Activated gamma-delta T cell (primary cell): ENCODE measurements around the gene GAL3ST1.

Source experiments
- DNase-seq: peaks from one replicate; lab custom pipeline; 2025; lab: John Stamatoyannopoulos, UW

Gene GAL3ST1

GRCh38 chr22:30531651-30532608 is 42.5 kb downstream of the GAL3ST1 start:
- DNase-seq = no peak

DNA sequence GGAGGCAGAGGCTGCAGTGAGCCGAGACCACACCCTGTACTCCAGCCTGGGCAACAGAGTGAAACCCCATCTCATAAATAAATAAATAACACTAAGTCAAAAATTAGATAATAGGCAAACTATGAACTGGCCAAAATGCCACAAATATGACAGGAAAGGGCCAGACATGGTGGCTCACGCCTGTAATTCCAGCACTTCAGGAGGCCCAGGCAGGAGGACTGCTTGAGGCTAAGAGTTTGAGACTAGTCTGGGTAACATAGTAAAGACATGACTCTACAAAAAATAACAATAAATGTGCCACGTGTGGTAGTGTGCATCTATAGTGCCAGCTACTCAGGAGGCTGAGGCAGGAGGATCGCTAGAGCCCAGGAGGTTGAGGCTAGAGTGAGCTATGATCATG is 47.8 kb downstream of the GAL3ST1 start:
- DNase-seq = no peak

- no peak for DNase-seq
Measured at GRCh38 chr22:30523646-30524489, 50.6 kb downstream of the GAL3ST1 start.

DNA sequence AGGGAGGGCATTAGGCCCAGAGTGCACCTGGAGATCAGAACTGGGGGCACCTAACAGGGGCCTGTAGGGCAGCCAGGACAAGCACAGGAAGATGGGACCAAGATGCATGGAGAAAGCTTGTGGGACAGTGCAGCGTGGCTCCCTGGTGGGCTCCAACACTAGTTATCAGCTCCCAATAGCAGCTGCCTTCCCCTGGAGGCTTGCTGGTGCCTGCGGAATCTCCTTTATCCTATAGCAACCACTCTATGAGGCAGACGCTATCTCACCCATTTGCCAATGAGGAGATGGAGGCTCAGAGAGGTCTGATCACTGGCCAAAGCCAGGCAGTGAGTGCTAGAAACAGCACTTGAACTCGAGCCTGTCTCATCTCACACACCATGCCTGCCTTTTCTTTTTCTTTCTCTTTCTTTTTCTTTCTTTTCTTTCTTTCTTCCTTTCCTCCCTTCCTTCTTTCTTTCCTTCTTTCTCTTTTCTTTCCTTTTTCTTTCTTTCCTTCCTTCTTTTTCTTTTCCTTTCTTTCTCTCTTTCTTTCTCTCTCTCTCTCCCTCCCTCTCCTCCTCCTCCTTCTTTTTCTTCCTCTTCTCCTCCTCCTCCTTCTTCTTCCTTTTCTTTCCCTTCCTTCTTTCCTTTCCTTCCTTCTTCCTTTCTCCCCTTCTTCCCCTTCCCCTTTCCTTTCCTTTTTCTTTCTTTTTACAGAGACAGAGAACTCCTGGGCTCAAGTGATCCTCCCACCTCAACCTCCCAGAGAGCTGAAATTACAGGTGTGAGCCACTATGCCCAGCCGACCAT is 52.9 kb downstream of the GAL3ST1 start:
- no peak for DNase-seq

DNA sequence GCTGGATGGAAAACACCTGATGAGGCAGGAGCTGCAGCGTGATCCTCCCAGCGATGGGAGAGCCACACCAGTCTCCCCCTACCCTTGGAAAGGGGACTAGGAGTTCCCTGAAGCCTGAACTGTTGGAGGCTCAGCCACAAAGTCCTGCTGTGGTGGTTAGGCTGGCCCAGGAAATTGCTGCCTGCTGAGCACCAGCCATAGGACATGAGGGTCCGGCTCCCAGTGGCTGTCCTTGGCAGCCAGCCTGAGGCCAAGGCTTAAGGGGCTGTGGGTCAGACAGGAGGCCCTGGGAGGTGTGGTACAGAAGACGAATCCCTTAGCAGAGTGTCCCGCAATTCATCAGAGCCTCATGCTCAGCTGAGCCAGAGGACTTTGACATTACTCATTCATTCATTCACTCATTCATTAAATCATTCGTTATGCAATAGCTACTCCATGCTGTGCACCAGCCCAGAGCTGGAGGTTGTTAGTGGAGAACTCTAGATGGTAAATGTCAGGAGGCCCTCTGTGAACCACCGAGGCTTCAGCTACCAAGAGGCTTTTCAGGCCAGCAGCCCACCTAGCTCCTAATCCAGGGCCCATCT is 54.5 kb downstream of the GAL3ST1 start:
- DNase-seq = no peak

GRCh38 chr22:30516731-30517130 is 57.7 kb downstream of the GAL3ST1 start:
- no peak for DNase-seq

GRCh38 chr22:30516273-30516672 is 58.2 kb downstream of the GAL3ST1 start:
- DNase-seq = no peak

- DNase-seq = no peak
Measured at GRCh38 chr22:30514252-30514651, 60.2 kb downstream of the GAL3ST1 start.

GRCh38 chr22:30513462-30513861 is 61.0 kb downstream of the GAL3ST1 start:
- no peak for DNase-seq

DNA sequence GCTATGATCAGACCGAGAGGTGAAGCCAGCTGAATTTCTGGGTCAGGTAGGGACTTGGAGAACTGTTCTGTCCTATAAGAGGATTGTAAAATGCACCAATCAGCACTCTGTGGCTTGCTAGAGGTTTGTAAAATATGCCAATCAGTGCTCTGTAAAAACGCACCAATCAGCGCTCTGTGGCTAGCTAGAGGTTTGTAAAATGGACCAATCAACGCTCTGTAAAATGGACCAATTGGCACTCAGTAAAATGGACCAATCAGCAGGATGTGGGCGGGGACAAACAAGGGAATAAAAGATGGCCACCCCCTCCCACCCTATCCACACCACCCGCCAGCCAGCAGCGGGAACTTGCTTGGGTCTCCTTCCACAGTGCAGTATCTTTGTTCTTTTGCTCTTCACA is 62.6 kb downstream of the GAL3ST1 start:
- DNase-seq = no peak

DNA sequence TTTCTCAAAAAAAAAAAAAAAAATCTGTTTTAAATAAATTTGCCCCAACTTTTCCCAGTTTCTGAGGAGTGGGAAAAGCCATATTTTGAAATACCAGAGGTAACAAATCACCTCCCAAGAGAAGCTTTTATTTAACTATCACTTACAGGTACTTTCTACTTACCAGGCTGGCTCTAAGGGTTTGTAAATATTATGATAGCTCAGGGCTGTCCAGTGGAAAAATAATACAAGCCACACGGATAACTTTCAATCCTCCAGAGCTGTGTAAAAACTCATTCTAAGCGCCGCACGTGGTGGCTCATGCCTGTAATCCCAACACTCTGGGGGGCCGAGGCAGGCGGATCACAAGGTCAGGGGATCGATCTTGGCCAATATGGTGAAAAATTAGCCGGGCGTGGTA is 63.4 kb downstream of the GAL3ST1 start:
- no peak for DNase-seq

GRCh38 chr22:30508216-30508615 is 66.2 kb downstream of the GAL3ST1 start:
- DNase-seq = no peak

DNA sequence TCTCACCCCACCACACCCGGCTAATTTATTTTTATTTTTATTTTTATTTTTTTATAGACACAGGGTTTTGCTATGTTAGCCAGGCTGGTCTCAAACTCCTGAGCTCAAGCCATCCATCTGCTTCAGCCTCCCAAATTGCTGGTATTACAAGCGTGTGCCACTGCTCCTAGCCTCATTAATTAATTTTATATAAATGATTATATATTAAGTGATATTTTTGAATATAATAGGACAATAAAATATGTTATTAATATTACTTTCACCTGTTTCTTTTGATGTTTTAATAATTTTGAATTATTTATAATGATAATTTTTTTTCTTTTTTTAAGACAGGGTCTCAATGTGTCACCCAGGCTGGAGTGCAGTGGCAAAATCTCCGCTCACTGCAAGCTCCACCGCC is 66.8 kb downstream of the GAL3ST1 start:
- DNase-seq = no peak

DNA sequence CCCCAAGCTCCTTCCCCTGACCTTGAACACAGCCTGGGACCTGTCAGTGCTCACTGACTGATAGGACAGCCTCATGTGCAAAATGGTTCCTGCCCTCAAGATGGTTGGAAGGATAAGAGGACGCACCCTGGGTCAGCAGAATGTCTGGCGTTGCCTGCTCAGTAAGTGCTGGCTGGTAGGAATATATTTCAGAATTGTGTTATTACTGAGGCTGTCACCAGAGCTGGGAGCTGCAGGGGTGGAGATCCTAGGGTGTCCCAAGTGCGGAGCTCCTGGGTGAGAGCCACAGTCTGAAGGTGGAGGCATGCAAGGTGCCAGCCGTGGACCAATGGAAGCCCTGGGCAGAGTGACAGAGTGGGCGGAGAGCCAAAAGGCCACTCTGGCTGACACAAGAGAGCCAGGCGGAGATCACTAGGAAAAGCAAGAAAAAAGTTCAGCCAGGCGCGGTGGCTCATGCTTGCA is 67.9 kb downstream of the GAL3ST1 start:
- DNase-seq = no peak
